Suprapubic skin (tissue), 3 donors: ENCODE measurements around the gene CUEDC1.

Experiments
- POLR2A ChIP-seq, 2 donors: fragments of 450-650 bp; IDR thresholded peaks; one replicate each; pipeline ENCODE4 v1.6.1; 2017; ENCODE audit warnings: antibody characterized with exemption in 2 of 2, mild to moderate bottlenecking in 2 of 2, moderate library complexity in 2 of 2
- TF ChIP-seq, protein P1 (sequence below), 2 donors: fragments of 200-600 bp in 1 of 2; fragments of 450-650 bp in 1 of 2; sonication (generic) in 1 of 2; IDR thresholded peaks; one replicate each; pipeline ENCODE4 v1.5.1; 2016 to 2019; ENCODE audit warnings: antibody characterized with exemption in 2 of 2, mild to moderate bottlenecking in 1 of 2, moderate library complexity in 1 of 2

DNA sequence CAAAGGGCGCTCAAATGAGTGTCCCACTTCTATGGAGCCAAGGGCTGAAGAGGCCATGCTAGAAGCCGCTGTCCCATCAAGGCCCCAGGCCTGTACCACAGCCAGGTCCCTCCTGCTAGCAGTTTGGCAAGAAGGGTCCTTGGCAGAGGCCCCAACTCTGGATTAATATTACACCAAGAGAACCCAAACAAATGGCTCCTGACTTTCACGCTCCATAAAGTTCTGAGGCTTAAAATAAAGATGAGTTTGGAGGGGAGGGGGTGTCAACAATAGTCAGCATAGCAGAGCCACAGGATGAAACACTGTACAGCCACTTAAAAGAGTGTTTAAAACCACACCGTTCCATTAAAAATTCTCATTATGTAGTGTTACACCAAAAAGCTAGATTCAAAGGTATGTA, 30.5 kb downstream of the CUEDC1 start:
- TF ChIP-seq, protein P1, sequence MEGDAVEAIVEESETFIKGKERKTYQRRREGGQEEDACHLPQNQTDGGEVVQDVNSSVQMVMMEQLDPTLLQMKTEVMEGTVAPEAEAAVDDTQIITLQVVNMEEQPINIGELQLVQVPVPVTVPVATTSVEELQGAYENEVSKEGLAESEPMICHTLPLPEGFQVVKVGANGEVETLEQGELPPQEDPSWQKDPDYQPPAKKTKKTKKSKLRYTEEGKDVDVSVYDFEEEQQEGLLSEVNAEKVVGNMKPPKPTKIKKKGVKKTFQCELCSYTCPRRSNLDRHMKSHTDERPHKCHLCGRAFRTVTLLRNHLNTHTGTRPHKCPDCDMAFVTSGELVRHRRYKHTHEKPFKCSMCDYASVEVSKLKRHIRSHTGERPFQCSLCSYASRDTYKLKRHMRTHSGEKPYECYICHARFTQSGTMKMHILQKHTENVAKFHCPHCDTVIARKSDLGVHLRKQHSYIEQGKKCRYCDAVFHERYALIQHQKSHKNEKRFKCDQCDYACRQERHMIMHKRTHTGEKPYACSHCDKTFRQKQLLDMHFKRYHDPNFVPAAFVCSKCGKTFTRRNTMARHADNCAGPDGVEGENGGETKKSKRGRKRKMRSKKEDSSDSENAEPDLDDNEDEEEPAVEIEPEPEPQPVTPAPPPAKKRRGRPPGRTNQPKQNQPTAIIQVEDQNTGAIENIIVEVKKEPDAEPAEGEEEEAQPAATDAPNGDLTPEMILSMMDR (IDR thresholded peaks at IDR 0.05), result no peak
- no peak for TF ChIP-seq POLR2A (IDR thresholded peaks at IDR 0.05)
